SH-SY5Y (cell line): ENCODE results near the gene ACSL3.

Experiments used
- GATA2 ChIP-seq: IDR thresholded peaks from 2 replicates; pipeline ENCODE4 v1.6.1; 2011; ENCODE audit warnings: mild to moderate bottlenecking, low read depth, low read length
- GATA3 ChIP-seq: IDR thresholded peaks from 2 replicates; pipeline ENCODE4 v1.6.1; 2011; ENCODE audit warnings: low read depth, mild to moderate bottlenecking, low read length, moderate library complexity

Gene ACSL3

GRCh38 chr2:222860740-222861410, at the start of gene ACSL3:
TSS of gene ACSL3 (plus strand) at chr2:222861036. CDS start at chr2:222908773, 47,737 bp downstream.
- TF ChIP-seq GATA2 (no peak), GATA3 (no peak)

- TF ChIP-seq GATA2 (no peak), GATA3 (no peak)
Observed at GRCh38 chr2:222811828-222812227, 49.0 kb upstream of the ACSL3 start.

GRCh38 chr2:222813177-222813843, 47.5 kb upstream of the ACSL3 start:
- no peak for TF ChIP-seq GATA2
- no peak for TF ChIP-seq GATA3

- no peak for TF ChIP-seq GATA2
- TF ChIP-seq GATA3, result no peak
Observed at GRCh38 chr2:222819722-222820333, 41.0 kb upstream of the ACSL3 start.

- TF ChIP-seq GATA2, result no peak
- no peak for TF ChIP-seq GATA3
Observed at GRCh38 chr2:222823183-222823930, 37.5 kb upstream of the ACSL3 start.

- TF ChIP-seq GATA3 (no peak), GATA2 (no peak)
Observed at GRCh38 chr2:222825031-222825430, 35.8 kb upstream of the ACSL3 start.

- TF ChIP-seq GATA3 (no peak), GATA2 (no peak)
Observed at GRCh38 chr2:222827417-222827816, 33.4 kb upstream of the ACSL3 start.

GRCh38 chr2:222828572-222828971, 32.3 kb upstream of the ACSL3 start:
- no peak for TF ChIP-seq GATA2

- no peak for TF ChIP-seq GATA3
- no peak for TF ChIP-seq GATA2
Observed at GRCh38 chr2:222830164-222830563, 30.7 kb upstream of the ACSL3 start.

- TF ChIP-seq GATA2 (no peak), GATA3 (no peak)
Observed at GRCh38 chr2:222833410-222833809, 27.4 kb upstream of the ACSL3 start.

GRCh38 chr2:222835143-222835822, 25.6 kb upstream of the ACSL3 start:
- no peak for TF ChIP-seq GATA3
- no peak for TF ChIP-seq GATA2

GRCh38 chr2:222835823-222836151, 25.0 kb upstream of the ACSL3 start:
- no peak for TF ChIP-seq GATA3

GRCh38 chr2:222837643-222838056, 23.2 kb upstream of the ACSL3 start:
- no peak for TF ChIP-seq GATA2
- no peak for TF ChIP-seq GATA3
